ENCODE data around the gene PTPRN2. TPM values are rescaled to one million over a fixed set of nuclear protein-coding genes. Genes with fewer than 3 reads are reported as not detected.
A peak's percentile ranks its signal among the peaks of the same experiment; 100 is the strongest.
"Not testable (repeated sequence)": the region's sequence is repeated elsewhere in the genome, so short reads cannot be mapped to it uniquely, and the experiment has no call there.

The PTPRN2 gene
- total and polyA plus RNA-seq, 3 experiments from 2014 or later: 0.33 to 1.2 (median 0.42) TPM

GRCh38 chr7:157780721-157781120 is 806.9 kb downstream of the PTPRN2 start:
- H3K9me3 ChIP-seq (ENCODE audit: low read length): no peaks in the 10 kb centered on the region
- no peak overlapping the region for H3K4me3 ChIP-seq (ENCODE audit: low read length)
- Mint-ChIP-seq H3K27ac (no peak overlapping the region), H3K4me1 (no peaks in the 10 kb centered on the region), H3K9me3 (peaks cover 0 to 2% (median 0%) of the 10 kb centered on the region in 5 donors), H3K27me3 (peaks cover 10 to 27% of the 10 kb centered on the region in 2 donors), H3K4me3 (no peak overlapping the region), H3K36me3 (peaks cover 0 to 1% (median 0%) of the 10 kb centered on the region in 3 donors)
- H3K27ac ChIP-seq (ENCODE audit: low read depth, low read length): no peak overlapping the region
- DNase-seq: peak in 1 of 5 donors; percentile 8
- ChIA-PET CTCF (no interaction called here), POLR2A (no interaction called here)
- H3K4me1 ChIP-seq (ENCODE audit: insufficient read depth, low read length): no peaks in the 10 kb centered on the region
- H3K36me3 ChIP-seq (ENCODE audit: insufficient read depth, low read length): no peaks in the 10 kb centered on the region
- H3K27me3 ChIP-seq (ENCODE audit: insufficient read depth, low read length, poor library complexity, severe bottlenecking): no peaks in the 10 kb centered on the region

GRCh38 chr7:157780312-157780711 is 807.3 kb downstream of the PTPRN2 start:
- H3K27ac Mint-ChIP-seq: peak overlapping the region in 1 of 8 donors; percentile 26
- no peak overlapping the region for H3K4me3 ChIP-seq (ENCODE audit: low read length)
- H3K36me3 Mint-ChIP-seq: peaks cover 0 to 1% (median 0%) of the 10 kb centered on the region in 3 donors
- H3K27ac ChIP-seq (ENCODE audit: low read depth, low read length): no peak overlapping the region
- H3K9me3 ChIP-seq (ENCODE audit: low read length): no peaks in the 10 kb centered on the region
- H3K9me3 Mint-ChIP-seq: peaks cover 0 to 2% (median 0%) of the 10 kb centered on the region in 5 donors
- CTCF ChIA-PET: no interaction called here
- no peaks in the 10 kb centered on the region for H3K27me3 ChIP-seq (ENCODE audit: insufficient read depth, low read length, poor library complexity, severe bottlenecking)
- POLR2A ChIA-PET: no interaction called here
- no peak overlapping the region for H3K4me3 Mint-ChIP-seq
- H3K36me3 ChIP-seq (ENCODE audit: insufficient read depth, low read length): no peaks in the 10 kb centered on the region
- H3K4me1 Mint-ChIP-seq: no peaks in the 10 kb centered on the region
- H3K27me3 Mint-ChIP-seq: peaks cover 10 to 27% of the 10 kb centered on the region in 2 donors
- H3K4me1 ChIP-seq (ENCODE audit: insufficient read depth, low read length): no peaks in the 10 kb centered on the region
- no peak for DNase-seq

GRCh38 chr7:157779206-157779605 is 808.4 kb downstream of the PTPRN2 start:
- Histone ChIP-seq H3K4me1 (ENCODE audit: insufficient read depth, low read length) (no peaks in the 10 kb centered on the region), H3K4me3 (ENCODE audit: low read length) (no peak overlapping the region), H3K27ac (ENCODE audit: low read depth, low read length) (no peak overlapping the region), H3K9me3 (ENCODE audit: low read length) (no peaks in the 10 kb centered on the region), H3K27me3 (ENCODE audit: insufficient read depth, low read length, poor library complexity, severe bottlenecking) (no peaks in the 10 kb centered on the region), H3K36me3 (ENCODE audit: insufficient read depth, low read length) (no peaks in the 10 kb centered on the region)
- Mint-ChIP-seq H3K9me3 (peaks cover 0 to 2% (median 0%) of the 10 kb centered on the region in 5 donors), H3K4me1 (no peaks in the 10 kb centered on the region), H3K36me3 (peaks cover 0 to 1% (median 0%) of the 10 kb centered on the region in 3 donors), H3K27me3 (peaks cover 10 to 27% of the 10 kb centered on the region in 2 donors), H3K4me3 (no peak overlapping the region), H3K27ac (no peak overlapping the region)
- no peak for DNase-seq
- POLR2A ChIA-PET: no interaction called here
- CTCF ChIA-PET: no interaction called here

GRCh38 chr7:157777194-157777762 is 810.3 kb downstream of the PTPRN2 start:
- H3K4me1 ChIP-seq (ENCODE audit: insufficient read depth, low read length); POLR2A ChIA-PET; H3K27ac ChIP-seq (ENCODE audit: low read depth, low read length); CTCF ChIA-PET; H3K4me3 Mint-ChIP-seq; H3K36me3 Mint-ChIP-seq; H3K4me1 Mint-ChIP-seq; H3K9me3 Mint-ChIP-seq; H3K27me3 ChIP-seq (ENCODE audit: insufficient read depth, low read length, poor library complexity, severe bottlenecking); H3K36me3 ChIP-seq (ENCODE audit: insufficient read depth, low read length); H3K9me3 ChIP-seq (ENCODE audit: low read length); H3K27ac Mint-ChIP-seq; H3K4me3 ChIP-seq (ENCODE audit: low read length): not testable (repeated sequence)
- DNase-seq: peak in 1 of 5 donors; percentile 28
- peaks cover 13 to 33% of the 10 kb centered on the region in 2 donors for H3K27me3 Mint-ChIP-seq

GRCh38 chr7:157775560-157776332 is 811.9 kb downstream of the PTPRN2 start:
- Mint-ChIP-seq H3K9me3 (peaks cover 0 to 7% (median 0%) of the 10 kb centered on the region in 5 donors), H3K27ac (no peak overlapping the region), H3K36me3 (peaks cover 0 to 1% (median 0%) of the 10 kb centered on the region in 3 donors), H3K4me1 (no peaks in the 10 kb centered on the region), H3K27me3 (peaks cover 14 to 33% of the 10 kb centered on the region in 2 donors), H3K4me3 (no peak overlapping the region)
- H3K27ac ChIP-seq (ENCODE audit: low read depth, low read length): no peak overlapping the region
- CTCF ChIA-PET: no interaction called here
- H3K4me3 ChIP-seq (ENCODE audit: low read length): no peak overlapping the region
- no peaks in the 10 kb centered on the region for H3K9me3 ChIP-seq (ENCODE audit: low read length)
- H3K27me3 ChIP-seq (ENCODE audit: insufficient read depth, low read length, poor library complexity, severe bottlenecking): no peaks in the 10 kb centered on the region
- DNase-seq: peak in 1 of 5 donors; percentile 36
- POLR2A ChIA-PET: no interaction called here
- no peaks in the 10 kb centered on the region for H3K36me3 ChIP-seq (ENCODE audit: insufficient read depth, low read length)
- H3K4me1 ChIP-seq (ENCODE audit: insufficient read depth, low read length): no peaks in the 10 kb centered on the region

- H3K4me1 Mint-ChIP-seq: no peaks in the 10 kb centered on the region
- H3K4me3 ChIP-seq (ENCODE audit: low read length): no peak overlapping the region
- no peaks in the 10 kb centered on the region for H3K9me3 ChIP-seq (ENCODE audit: low read length)
- H3K27me3 Mint-ChIP-seq: peaks cover 14 to 37% of the 10 kb centered on the region in 2 donors
- peaks cover 0 to 7% (median 0%) of the 10 kb centered on the region in 5 donors for H3K9me3 Mint-ChIP-seq
- POLR2A ChIA-PET: no interaction called here
- H3K4me1 ChIP-seq (ENCODE audit: insufficient read depth, low read length): no peaks in the 10 kb centered on the region
- H3K36me3 ChIP-seq (ENCODE audit: insufficient read depth, low read length): no peaks in the 10 kb centered on the region
- no peak overlapping the region for H3K27ac Mint-ChIP-seq
- no peak overlapping the region for H3K27ac ChIP-seq (ENCODE audit: low read depth, low read length)
- H3K4me3 Mint-ChIP-seq: no peak overlapping the region
- DNase-seq: peak in 1 of 5 donors; percentile 27
- H3K27me3 ChIP-seq (ENCODE audit: insufficient read depth, low read length, poor library complexity, severe bottlenecking): no peaks in the 10 kb centered on the region
- CTCF ChIA-PET: no interaction called here
- peaks cover 0 to 1% (median 0%) of the 10 kb centered on the region in 3 donors for H3K36me3 Mint-ChIP-seq
Observed at GRCh38 chr7:157775021-157775559, 812.5 kb downstream of the PTPRN2 start.

GRCh38 chr7:157774495-157774894 is 813.1 kb downstream of the PTPRN2 start:
- CTCF ChIA-PET: no interaction called here
- no peaks in the 10 kb centered on the region for H3K9me3 ChIP-seq (ENCODE audit: low read length)
- peaks cover 0 to 7% (median 0%) of the 10 kb centered on the region in 5 donors for H3K9me3 Mint-ChIP-seq

GRCh38 chr7:157773361-157773760 is 814.3 kb downstream of the PTPRN2 start:
- Mint-ChIP-seq H3K27me3 (peaks cover 19 to 36% of the 10 kb centered on the region in 2 donors), H3K36me3 (peaks cover 0 to 1% (median 0%) of the 10 kb centered on the region in 3 donors), H3K4me1 (no peaks in the 10 kb centered on the region), H3K4me3 (no peak overlapping the region), H3K9me3 (peaks cover 0 to 7% (median 0%) of the 10 kb centered on the region in 5 donors), H3K27ac (no peak overlapping the region)
- no peaks in the 10 kb centered on the region for H3K36me3 ChIP-seq (ENCODE audit: insufficient read depth, low read length)
- POLR2A ChIA-PET: no interaction called here
- no peak overlapping the region for H3K4me3 ChIP-seq (ENCODE audit: low read length)
- no peak overlapping the region for H3K27ac ChIP-seq (ENCODE audit: low read depth, low read length)
- H3K9me3 ChIP-seq (ENCODE audit: low read length): no peaks in the 10 kb centered on the region
- CTCF ChIA-PET: no interaction called here
- no peaks in the 10 kb centered on the region for H3K27me3 ChIP-seq (ENCODE audit: insufficient read depth, low read length, poor library complexity, severe bottlenecking)
- no peaks in the 10 kb centered on the region for H3K4me1 ChIP-seq (ENCODE audit: insufficient read depth, low read length)
- DNase-seq: peak in 1 of 5 donors; percentile 29

More at GRCh38 chr7:157774495-157774894, 813.1 kb downstream of the PTPRN2 start:
- POLR2A ChIA-PET: no interaction called here
- Histone ChIP-seq H3K36me3 (ENCODE audit: insufficient read depth, low read length) (no peaks in the 10 kb centered on the region), H3K4me3 (ENCODE audit: low read length) (no peak overlapping the region), H3K27ac (ENCODE audit: low read depth, low read length) (no peak overlapping the region), H3K27me3 (ENCODE audit: insufficient read depth, low read length, poor library complexity, severe bottlenecking) (no peaks in the 10 kb centered on the region), H3K4me1 (ENCODE audit: insufficient read depth, low read length) (no peaks in the 10 kb centered on the region)
- H3K36me3 Mint-ChIP-seq: peaks cover 0 to 1% (median 0%) of the 10 kb centered on the region in 3 donors
- DNase-seq: no peak
- no peak overlapping the region for H3K27ac Mint-ChIP-seq
- no peaks in the 10 kb centered on the region for H3K4me1 Mint-ChIP-seq
- peaks cover 14 to 38% of the 10 kb centered on the region in 2 donors for H3K27me3 Mint-ChIP-seq
- no peak overlapping the region for H3K4me3 Mint-ChIP-seq

Measured in CD8-positive, alpha-beta memory T cell (primary cell).